ENCODE measurements around the gene ARRDC3.

The ARRDC3 gene

DNA sequence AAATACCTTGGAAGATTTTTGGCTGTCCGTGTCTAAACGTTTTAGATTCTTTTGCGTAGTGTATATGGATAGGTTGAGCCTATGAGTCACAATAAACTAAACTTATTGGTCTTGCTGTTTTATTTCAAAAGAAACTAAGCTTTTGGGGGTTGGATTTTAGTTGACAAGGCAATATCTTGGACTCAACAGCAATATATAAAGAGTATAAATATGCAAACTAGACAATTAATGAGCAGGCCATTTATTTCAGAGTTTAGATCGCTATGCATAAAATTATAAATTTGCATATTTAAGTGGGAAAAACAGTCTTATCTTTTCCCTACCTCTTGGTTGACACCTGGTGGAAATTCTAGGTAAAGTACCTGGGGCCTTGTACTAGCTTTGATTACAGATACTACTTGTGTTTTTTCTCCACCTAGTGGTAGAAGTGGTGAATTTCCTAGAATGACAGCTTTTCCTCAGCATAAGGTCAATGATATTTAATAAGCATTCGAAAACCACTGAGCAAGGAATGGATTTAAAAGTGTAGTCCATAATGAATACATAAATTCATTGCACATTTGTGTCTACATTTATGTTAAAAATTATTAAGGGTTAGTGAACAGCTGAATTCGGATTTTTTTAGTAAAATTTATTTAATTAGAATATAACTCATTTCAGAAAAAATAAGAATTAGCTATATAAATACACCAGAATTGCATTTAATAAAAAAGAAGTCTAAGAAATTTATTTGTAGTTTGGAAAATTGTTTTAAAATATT, 1.7 kb upstream of the ARRDC3 start:
- no peak for DNase-seq

DNA sequence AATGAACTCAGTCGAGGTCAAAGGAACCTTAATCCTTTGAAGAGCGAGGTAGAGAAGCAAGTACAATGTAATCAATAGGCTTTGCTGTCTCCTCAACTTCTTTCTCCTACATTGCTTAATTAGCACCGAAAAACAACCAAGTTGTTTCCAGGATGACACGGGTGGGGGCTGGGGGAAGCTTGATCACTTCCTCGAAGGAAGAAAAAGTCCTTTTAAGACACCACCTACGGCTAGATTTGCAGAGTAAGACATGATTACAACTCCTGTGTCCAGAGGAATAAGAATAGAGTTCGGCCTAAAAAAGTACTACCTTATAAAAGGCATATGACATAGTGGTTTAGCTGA, 811 bp upstream of the ARRDC3 start:
- no peak for DNase-seq

GRCh38 chr5:91382530-91383026, 539 bp downstream of the ARRDC3 start:
- no peak for DNase-seq

- DNase-seq: peak; percentile 58
Observed at GRCh38 chr5:91381774-91382359, 1.2 kb downstream of the ARRDC3 start.

DNA sequence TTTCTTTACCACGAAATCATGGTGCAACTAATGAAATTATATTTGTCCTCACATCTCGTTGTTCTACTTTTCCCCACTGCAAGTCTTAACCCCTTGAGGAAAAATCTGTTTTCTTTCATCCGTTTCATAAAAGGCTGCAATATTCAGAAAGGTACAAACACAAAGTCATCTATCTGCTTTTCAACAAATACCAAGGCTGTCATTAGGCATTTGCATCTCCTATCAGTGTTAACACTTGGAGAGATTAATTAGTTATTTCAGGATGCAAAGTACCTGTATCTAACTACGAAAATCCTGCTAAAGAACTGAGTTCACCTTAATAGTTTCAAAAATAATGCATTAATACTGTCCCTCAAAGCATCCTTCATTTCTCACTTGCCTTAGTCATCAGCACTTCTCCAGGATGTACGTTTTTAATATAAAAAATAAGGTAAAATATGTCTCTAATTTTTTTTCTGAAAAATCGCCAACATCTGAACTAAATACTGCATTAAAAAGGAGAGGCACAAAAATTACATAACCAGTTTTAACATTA, 1.8 kb downstream of the ARRDC3 start:
- no peak for DNase-seq

- peak; percentile 95 for DNase-seq
Observed at GRCh38 chr5:91380491-91381238, 2.5 kb downstream of the ARRDC3 start.

- peak; percentile 94 for DNase-seq
Observed at GRCh38 chr5:91379914-91380490, 3.1 kb downstream of the ARRDC3 start.

DNA sequence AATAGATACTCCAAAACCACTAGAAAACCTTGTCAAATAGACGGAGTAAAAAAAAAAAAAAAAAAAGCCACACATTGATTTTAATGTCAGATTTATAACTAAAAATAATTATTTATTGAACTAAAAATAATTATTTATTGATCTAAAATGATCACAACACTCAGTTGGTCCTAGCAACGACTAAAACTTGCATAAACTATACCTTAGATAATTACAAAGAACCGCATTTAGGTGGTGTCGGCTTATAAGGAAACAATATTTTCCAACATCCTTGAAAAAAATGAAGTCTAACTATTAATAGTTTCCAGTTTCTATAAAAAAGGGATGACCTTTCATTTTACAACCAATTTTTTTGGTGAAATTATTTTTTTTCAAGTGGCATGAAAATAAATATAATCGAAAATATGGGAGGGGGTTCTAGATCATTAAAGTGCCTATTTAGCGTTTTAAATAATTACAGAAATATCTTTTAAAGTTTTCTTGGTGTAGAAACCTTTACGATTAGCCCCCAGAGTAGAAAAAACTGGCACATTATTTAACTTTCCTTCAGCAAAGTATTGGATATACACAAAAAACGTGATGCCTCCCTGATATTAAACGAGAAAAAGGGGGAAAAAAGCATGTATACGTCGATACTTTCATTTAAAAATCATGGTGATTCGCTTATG, 3.7 kb downstream of the ARRDC3 start:
- DNase-seq: no peak

- no peak for DNase-seq
Observed at GRCh38 chr5:91378752-91379211, 4.3 kb downstream of the ARRDC3 start.

DNA sequence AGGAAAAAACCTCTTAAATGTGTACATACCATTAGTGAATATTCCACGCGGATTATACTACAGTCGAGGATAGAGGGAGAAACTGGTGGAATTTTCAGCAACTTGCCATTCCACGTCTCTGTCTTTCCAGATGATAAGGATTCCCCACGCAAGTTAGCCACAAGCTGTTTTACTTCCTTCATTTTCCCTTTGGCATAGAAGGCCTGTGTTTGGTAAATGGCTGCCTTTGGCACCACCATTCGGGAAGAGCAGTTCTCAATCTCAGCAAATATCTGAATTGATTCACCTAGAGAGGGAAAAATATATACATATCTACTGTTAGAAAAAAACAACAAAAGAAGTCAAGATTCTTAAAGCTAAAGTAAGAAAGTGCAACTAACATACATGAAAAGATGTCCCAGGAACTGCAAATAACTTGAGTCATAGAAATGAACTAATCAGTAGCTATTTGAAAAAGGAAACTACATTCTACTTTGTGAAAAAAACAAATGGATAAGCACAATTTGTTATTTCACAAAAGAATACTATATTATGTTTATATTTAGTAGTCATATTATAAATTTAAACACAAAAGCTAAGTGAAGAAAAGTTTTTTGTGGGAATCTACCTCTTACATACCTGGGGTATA, 8.1 kb downstream of the ARRDC3 start:
- no peak for DNase-seq

DNA sequence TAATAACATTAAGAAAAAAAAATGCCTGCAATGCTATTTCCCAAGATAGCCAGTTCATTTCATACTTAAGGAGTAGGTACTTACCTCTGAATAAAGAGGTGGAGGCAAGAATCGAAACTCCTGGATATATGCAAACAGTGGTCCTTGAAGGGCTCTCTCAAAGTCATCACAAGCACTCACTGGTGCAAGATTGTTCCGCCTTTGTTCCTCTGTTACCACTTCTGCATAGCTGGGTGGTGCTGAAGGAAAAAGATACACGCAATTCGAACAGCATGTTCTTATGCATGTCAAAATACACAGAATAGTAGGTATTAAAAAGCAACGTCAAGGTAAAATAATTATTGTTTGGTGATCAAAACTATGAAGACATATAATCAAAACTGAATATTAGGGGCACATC, 9.5 kb downstream of the ARRDC3 start:
- no peak for DNase-seq

GRCh38 chr5:91373006-91373405, 10.1 kb downstream of the ARRDC3 start:
- DNase-seq: no peak

DNA sequence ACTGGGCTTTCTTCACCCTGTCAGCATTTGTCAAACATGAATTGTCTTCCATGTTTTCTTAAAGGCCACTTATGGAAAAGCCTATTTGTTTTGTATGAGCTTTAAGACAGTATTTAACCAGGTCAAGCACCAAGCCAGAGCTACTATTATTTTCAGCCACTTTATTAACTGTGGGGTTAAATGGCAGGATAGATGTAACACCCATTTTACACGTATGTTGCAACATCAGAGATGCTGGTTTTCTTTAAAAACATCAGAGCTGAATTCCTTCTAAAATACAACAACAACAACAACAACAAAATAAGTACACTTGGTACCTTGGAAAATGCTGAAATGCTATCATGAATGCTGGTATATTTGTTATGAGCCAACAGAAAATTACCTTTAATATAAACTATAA, 13.6 kb downstream of the ARRDC3 start:
- DNase-seq: no peak

GRCh38 chr5:91367908-91368648, 15.0 kb downstream of the ARRDC3 start:
- no peak for DNase-seq

DNA sequence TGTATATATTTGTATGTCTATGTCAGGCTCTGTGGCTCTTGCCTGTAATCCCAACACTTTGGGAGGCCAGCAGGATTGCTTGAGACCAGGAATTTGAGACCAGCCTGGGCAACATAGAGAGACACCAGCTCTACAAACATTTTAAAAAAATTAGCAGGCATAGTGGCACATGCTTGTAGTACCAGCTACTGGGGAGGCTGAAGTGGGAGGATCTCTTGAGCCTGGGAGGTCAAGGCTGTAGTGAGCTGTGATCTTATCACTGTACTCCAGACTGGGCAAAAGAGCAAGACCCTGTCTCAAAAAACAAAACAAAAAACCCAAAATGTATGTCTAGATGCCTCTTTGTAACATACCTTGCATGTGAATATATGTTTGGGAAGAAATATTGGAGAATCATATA, 15.8 kb downstream of the ARRDC3 start:
- no peak for DNase-seq

DNA sequence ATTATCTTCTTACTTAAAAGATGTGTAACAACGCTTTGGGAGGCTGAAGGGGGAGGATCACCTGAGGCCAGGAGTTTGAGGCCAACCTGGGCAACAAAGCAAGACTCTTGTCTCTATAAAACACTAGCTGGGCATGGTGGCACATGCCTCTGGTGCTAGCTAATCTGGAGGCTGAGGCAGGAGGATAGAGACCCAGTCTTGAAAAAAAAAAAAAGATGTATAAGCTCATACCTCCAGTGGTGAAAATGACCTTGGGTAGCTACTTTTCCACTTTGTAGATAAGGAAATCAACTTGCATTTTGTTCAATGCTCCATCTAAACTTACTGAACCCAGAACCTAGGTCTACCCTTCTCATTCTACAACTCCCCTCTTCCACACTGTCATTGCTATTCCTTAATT, 16.6 kb downstream of the ARRDC3 start:
- DNase-seq: no peak

GRCh38 chr5:91365498-91365897, 17.6 kb downstream of the ARRDC3 start:
- no peak for DNase-seq

DNA sequence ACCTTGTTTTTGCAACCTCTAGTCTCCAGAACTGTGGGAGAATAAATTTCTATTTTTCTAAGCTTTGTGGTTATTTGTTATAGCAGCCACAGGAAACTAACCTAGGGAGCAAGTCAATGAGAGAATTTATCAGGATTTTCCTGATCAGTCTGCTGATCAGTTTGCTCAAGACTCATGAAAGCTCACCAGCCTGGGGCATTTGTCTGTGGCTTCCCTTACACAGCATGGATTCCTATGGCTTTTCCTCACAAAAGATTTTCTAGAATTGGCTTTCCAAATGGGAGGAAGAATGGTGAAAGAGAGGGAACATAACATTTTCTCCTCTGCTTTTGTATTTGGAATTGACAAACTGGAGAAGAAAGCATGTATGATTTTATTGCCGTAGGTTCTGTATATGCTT, 20.2 kb downstream of the ARRDC3 start:
- DNase-seq: no peak

DNA sequence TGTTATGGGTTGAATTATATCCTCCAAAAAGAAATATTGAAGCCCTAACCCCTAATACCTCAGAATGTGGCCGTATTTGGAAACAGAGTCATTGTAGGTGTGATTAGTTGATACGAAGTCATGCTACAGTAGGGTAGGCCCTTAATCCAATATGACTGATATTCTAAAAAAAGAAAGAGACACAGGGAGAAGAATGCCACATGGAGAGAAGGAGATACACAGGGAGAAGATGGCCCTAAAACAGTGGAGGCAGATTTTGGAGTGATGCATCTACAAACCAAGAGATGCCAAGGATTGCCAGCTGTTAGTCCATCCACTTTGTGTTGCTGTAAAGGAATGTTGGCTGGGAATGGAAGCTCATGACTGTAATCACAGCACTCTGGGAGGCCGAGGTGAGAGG, 21.3 kb downstream of the ARRDC3 start:
- no peak for DNase-seq

GRCh38 chr5:91361055-91361701, 21.9 kb downstream of the ARRDC3 start:
- DNase-seq: no peak
